Astrocyte of the cerebellum (primary cell): ENCODE data around the gene UPF3A.
A peak's percentile ranks its signal among the peaks of the same experiment; 100 is the strongest.
"Not testable (repeated sequence)": the region's sequence is repeated elsewhere in the genome, so short reads cannot be mapped to it uniquely, and the experiment has no call there.

Experiments used
- DNase-seq: peaks from one replicate; pipeline ENCODE4 v3.0.0-alpha.2; 2011; ENCODE audit warnings: low read depth
- H3K4me3 ChIP-seq: 2 replicates; pipeline ENCODE4 v1.5.1; 2011; ENCODE audit warnings: mild to moderate bottlenecking, low read depth, low read length, moderate library complexity
- CTCF ChIP-seq: IDR thresholded peaks from 2 replicates; pipeline ENCODE4 v1.5.1; 2012; ENCODE audit warnings: low read length, low read depth, moderate library complexity, mild to moderate bottlenecking; ENCODE audit errors: missing control alignments
- in situ Hi-C: cut with HindIII; loops from 2 replicates; pipeline ENCODE4 v1.10.0; 2017; ENCODE audit warnings: low sequenced_read_pairs

UPF3A gene

GRCh38 chr13:114237415-114238112, 43.8 kb upstream of the UPF3A start:
- no peak for TF ChIP-seq CTCF
- in situ Hi-C loops, result no loop called here
- DNase-seq, result no peak
- no peak overlapping the region for H3K4me3 ChIP-seq

- no peak for TF ChIP-seq CTCF
- no peak for DNase-seq
- no peak overlapping the region for H3K4me3 ChIP-seq
- in situ Hi-C loops, result no loop called here
These were observed 39.5 kb upstream of the UPF3A start for GRCh38 chr13:114241918-114242317.

GRCh38 chr13:114243971-114244370, 37.4 kb upstream of the UPF3A start:
- no peak for TF ChIP-seq CTCF
- H3K4me3 ChIP-seq, result no peak overlapping the region
- no peak for DNase-seq
- in situ Hi-C loops, result no loop called here

GRCh38 chr13:114244637-114245036, 36.8 kb upstream of the UPF3A start:
- TF ChIP-seq CTCF, result no peak
- H3K4me3 ChIP-seq, result no peak overlapping the region
- no peak for DNase-seq
- in situ Hi-C loops, result no loop called here

- in situ Hi-C loops, result no loop called here
- no peak overlapping the region for H3K4me3 ChIP-seq
- peak; percentile 38 for DNase-seq
- no peak for TF ChIP-seq CTCF
These were observed 33.4 kb upstream of the UPF3A start for GRCh38 chr13:114248011-114248410.

GRCh38 chr13:114249077-114249476, 32.3 kb upstream of the UPF3A start:
- TF ChIP-seq CTCF, result no peak
- in situ Hi-C loops, result no loop called here
- H3K4me3 ChIP-seq, result no peak overlapping the region
- no peak for DNase-seq

GRCh38 chr13:114251639-114252440, 29.6 kb upstream of the UPF3A start:
- H3K4me3 ChIP-seq, in situ Hi-C loops, DNase-seq: not testable (repeated sequence)
